SU-DHL-6 (cell line): ENCODE results near the gene RBMS3.

ENCODE experiments used
- H2AFZ ChIP-seq: fragments of 200-600 bp; sonication (generic); 2 replicates; pipeline ENCODE4 v1.6.1; 2014; ENCODE audit warnings: low read depth, mild to moderate bottlenecking, moderate library complexity, mixed read lengths, antibody characterized with exemption, low read length; ENCODE audit not compliant: severe bottlenecking
- H3F3A ChIP-seq: fragments of 200-600 bp; shearing (Covaris generic); 2 replicates; pipeline ENCODE4 v1.6.0; 2016; ENCODE audit warnings: antibody characterized with exemption, mild to moderate bottlenecking; ENCODE audit not compliant: insufficient read depth
- H3K27ac ChIP-seq: fragments of 200-600 bp; sonication (generic); 2 replicates; pipeline ENCODE4 v1.5.1; 2016; ENCODE audit warnings: low read depth, mild to moderate bottlenecking, low read length, moderate library complexity, mixed read lengths
- H3K27me3 ChIP-seq: fragments of 200-600 bp; sonication (generic), shearing (Covaris generic); 2 replicates; pipeline ENCODE4 v1.6.0; 2014; ENCODE audit warnings: mild to moderate bottlenecking, low read length
- H3K36me3 ChIP-seq: fragments of 200-600 bp; sonication (generic); 2 replicates; pipeline ENCODE4 v1.6.1; 2014; ENCODE audit warnings: mild to moderate bottlenecking, low read length, mixed read lengths
- H3K4me2 ChIP-seq: fragments of 300-600, 200-600 bp; shearing (Covaris generic), sonication (generic); 2 replicates; pipeline ENCODE4 v1.6.0; 2014; ENCODE audit warnings: low read length, low read depth, mild to moderate bottlenecking; ENCODE audit not compliant: poor library complexity, severe bottlenecking
- H3K4me3 ChIP-seq: fragments of 200-600 bp; sonication (generic); 2 replicates; pipeline ENCODE4 v1.5.1; 2014; ENCODE audit warnings: antibody characterized with exemption, low read length, mild to moderate bottlenecking, mixed read lengths; ENCODE audit not compliant: insufficient read depth, poor library complexity, severe bottlenecking
- H3K79me2 ChIP-seq: fragments of 200-600 bp; sonication (generic); 2 replicates; pipeline ENCODE4 v1.6.1; 2014; ENCODE audit warnings: mild to moderate bottlenecking, low read length, moderate library complexity; ENCODE audit not compliant: insufficient read depth
- H3K9ac ChIP-seq: fragments of 200-600 bp; sonication (generic); 2 replicates; pipeline ENCODE4 v1.7.0; 2014; ENCODE audit warnings: mild to moderate bottlenecking, low read length
- H3K9me2 ChIP-seq: fragments of 200-600 bp; sonication (generic); replicated peaks from 2 replicates; pipeline ENCODE4 v1.6.1; 2014; ENCODE audit warnings: low read length; ENCODE audit not compliant: insufficient read depth
- H3K9me3 ChIP-seq: fragments of 200-600 bp; sonication (generic); 2 replicates; pipeline ENCODE4 v1.6.1; 2014; ENCODE audit warnings: low read length, mixed read lengths; ENCODE audit not compliant: insufficient read depth
- H4K20me1 ChIP-seq: fragments of 200-600 bp; sonication (generic); 2 replicates; pipeline ENCODE4 v1.6.1; 2014; ENCODE audit warnings: low read depth, mild to moderate bottlenecking, antibody characterized with exemption, low read length, moderate library complexity, mixed read lengths
- EZH2phosphoT487 ChIP-seq: fragments of 200-600 bp; sonication (generic), shearing (Covaris generic); conservative IDR thresholded peaks from 2 replicates; pipeline ENCODE4 v1.6.1; 2018; ENCODE audit warnings: mild to moderate bottlenecking, antibody characterized with exemption, low read length, moderate library complexity, mixed read lengths
- TF ChIP-seq, protein P1 (sequence below): fragments of 200-600 bp; sonication (generic); IDR thresholded peaks from one replicate; pipeline ENCODE4 v1.5.1; 2017; ENCODE audit warnings: antibody characterized with exemption, mild to moderate bottlenecking, low read length, moderate library complexity; ENCODE audit not compliant: insufficient read depth, poor library complexity, severe bottlenecking

Gene RBMS3

DNA sequence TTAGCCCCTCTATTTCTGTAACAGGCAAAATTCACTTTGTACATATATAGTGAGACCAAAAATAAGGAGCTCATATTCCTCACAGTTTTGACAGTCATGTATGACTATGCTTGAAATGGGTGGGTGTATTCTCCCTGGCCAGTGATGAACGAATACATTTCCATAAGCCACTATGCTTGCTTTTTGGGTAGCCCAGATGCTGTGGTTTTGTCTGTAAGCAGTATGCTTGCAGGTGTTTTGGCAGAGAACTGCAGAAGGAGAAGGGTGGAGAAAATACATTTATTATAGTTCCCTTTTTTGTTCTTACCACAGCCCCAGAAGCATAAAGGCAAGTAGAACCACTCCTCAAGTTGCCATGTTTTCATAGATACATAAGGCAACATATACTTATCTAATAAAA, 131.2 kb downstream of the RBMS3 start:
- H3K4me3 ChIP-seq: no peak overlapping the region
- peak overlapping the region; percentile 27; the same call in 1 of the 2 replicates for H3K9ac ChIP-seq
- no peaks in the 10 kb centered on the region for H4K20me1 ChIP-seq
- H3F3A ChIP-seq: peaks cover 20% of the 10 kb centered on the region
- H3K79me2 ChIP-seq: no peaks in the 10 kb centered on the region
- no peaks in the 10 kb centered on the region for H3K9me2 ChIP-seq
- H3K27me3 ChIP-seq: no peaks in the 10 kb centered on the region
- H3K36me3 ChIP-seq: no peaks in the 10 kb centered on the region
- TF ChIP-seq EZH2phosphoT487: no peak
- TF ChIP-seq, protein P1, sequence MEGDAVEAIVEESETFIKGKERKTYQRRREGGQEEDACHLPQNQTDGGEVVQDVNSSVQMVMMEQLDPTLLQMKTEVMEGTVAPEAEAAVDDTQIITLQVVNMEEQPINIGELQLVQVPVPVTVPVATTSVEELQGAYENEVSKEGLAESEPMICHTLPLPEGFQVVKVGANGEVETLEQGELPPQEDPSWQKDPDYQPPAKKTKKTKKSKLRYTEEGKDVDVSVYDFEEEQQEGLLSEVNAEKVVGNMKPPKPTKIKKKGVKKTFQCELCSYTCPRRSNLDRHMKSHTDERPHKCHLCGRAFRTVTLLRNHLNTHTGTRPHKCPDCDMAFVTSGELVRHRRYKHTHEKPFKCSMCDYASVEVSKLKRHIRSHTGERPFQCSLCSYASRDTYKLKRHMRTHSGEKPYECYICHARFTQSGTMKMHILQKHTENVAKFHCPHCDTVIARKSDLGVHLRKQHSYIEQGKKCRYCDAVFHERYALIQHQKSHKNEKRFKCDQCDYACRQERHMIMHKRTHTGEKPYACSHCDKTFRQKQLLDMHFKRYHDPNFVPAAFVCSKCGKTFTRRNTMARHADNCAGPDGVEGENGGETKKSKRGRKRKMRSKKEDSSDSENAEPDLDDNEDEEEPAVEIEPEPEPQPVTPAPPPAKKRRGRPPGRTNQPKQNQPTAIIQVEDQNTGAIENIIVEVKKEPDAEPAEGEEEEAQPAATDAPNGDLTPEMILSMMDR: no peak
- H3K27ac ChIP-seq: peak overlapping the region; percentile 96
- no peaks in the 10 kb centered on the region for H3K9me3 ChIP-seq
- no peak overlapping the region for H2AFZ ChIP-seq
- peak overlapping the region; percentile 78 for H3K4me2 ChIP-seq

DNA sequence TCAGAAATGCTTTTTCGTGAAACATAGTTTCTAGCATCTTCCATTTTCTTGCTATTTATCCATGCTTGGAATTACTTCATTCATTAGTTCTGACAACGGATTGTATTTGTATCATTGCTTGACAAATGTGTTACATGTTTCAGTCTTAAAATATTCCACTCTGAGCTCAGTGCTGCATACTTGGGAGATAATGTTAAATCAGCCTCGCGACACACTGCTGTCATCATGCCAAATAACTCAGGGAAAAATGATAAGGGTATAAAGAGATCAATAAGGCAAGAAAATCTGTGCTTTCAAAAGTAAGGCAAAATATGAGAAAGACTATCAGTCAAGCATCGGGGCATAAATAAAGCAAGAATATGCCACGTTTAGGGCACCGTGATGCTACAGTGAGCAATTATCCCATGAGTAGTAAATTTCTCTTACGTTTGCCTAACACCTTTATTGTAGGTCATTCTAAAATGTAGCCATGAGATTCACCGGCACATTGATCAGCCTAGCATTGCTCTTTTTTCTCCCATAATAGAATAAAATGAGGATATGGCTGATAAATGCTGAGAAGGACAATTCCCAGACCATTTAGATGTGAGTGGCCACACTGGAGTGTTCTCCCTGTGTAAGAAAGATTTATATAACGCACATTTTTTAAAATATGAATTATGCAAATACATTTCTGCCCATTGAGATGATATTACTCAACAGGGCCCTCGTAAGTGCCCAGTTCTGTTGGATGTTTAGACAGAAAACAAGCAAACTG, 133.8 kb downstream of the RBMS3 start:
- no peaks in the 10 kb centered on the region for H3K79me2 ChIP-seq
- TF ChIP-seq EZH2phosphoT487: no peak
- TF ChIP-seq, protein P1: no peak
- no peak overlapping the region for H3K4me2 ChIP-seq
- no peak overlapping the region for H3K27ac ChIP-seq
- no peaks in the 10 kb centered on the region for H3K36me3 ChIP-seq
- no peak overlapping the region for H3K4me3 ChIP-seq
- no peak overlapping the region for H3K9ac ChIP-seq
- H3F3A ChIP-seq: peaks cover 20% of the 10 kb centered on the region
- no peak overlapping the region for H2AFZ ChIP-seq
- H3K27me3 ChIP-seq: no peaks in the 10 kb centered on the region
- no peaks in the 10 kb centered on the region for H3K9me3 ChIP-seq
- no peaks in the 10 kb centered on the region for H3K9me2 ChIP-seq
- H4K20me1 ChIP-seq: no peaks in the 10 kb centered on the region

DNA sequence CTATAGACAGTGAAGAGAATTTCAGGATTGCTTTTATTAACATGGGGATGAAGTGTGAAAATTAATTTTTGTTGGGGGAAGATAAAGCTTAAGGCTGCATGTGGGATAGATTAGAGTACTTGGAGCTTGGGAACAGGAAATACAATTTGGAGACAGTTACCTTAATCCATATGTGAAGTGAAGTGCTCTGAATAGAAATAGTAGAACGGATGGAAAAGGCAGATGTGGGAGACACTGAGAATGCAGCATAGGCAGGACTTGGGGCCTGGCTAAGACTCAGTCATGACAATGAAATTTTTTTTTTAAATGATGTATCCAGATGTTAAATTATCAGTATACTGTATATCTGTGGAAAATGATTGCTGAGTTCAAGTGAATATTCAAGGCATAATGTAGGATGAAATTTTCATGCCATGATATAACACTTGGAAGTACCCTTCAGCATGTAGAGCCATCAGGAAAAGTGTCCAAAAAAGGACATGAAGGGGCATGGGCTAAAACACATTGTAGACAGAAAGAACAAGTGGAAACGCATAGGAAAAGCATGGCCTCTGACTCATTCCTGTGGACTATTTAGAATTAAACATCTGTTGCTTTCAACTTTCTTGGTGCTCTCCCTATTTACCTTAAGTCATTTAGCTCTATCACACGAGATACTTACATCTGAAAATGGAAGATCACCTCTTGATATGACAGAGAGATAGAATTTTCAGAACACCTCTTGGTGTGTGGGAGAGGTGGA, 134.8 kb downstream of the RBMS3 start:
- no peak overlapping the region for H3K4me2 ChIP-seq
- no peaks in the 10 kb centered on the region for H3K27me3 ChIP-seq
- TF ChIP-seq, protein P1: no peak
- TF ChIP-seq EZH2phosphoT487: no peak
- H3K9ac ChIP-seq: no peak overlapping the region
- peaks cover 13% of the 10 kb centered on the region for H3F3A ChIP-seq
- H3K27ac ChIP-seq: no peak overlapping the region
- H3K9me3 ChIP-seq: no peaks in the 10 kb centered on the region
- H3K36me3 ChIP-seq: no peaks in the 10 kb centered on the region
- no peaks in the 10 kb centered on the region for H3K79me2 ChIP-seq
- H2AFZ ChIP-seq: no peak overlapping the region
- no peaks in the 10 kb centered on the region for H3K9me2 ChIP-seq
- no peaks in the 10 kb centered on the region for H4K20me1 ChIP-seq
- no peak overlapping the region for H3K4me3 ChIP-seq
